ENCODE results near the gene MAP1B.

The MAP1B gene

GRCh38 chr5:72194846-72195245 lies 87.6 kb downstream of the MAP1B start:
- DNase-seq (ENCODE audit: low spot score): no peak

- no peak for DNase-seq (ENCODE audit: low spot score)
Measured at GRCh38 chr5:72195581-72195980, 88.3 kb downstream of the MAP1B start.

- no peak for DNase-seq (ENCODE audit: low spot score)
Measured at GRCh38 chr5:72197393-72197792, 90.1 kb downstream of the MAP1B start.

GRCh38 chr5:72199681-72200080 lies 92.4 kb downstream of the MAP1B start:
- DNase-seq (ENCODE audit: low spot score): no peak

GRCh38 chr5:72202331-72202825 lies 95.1 kb downstream of the MAP1B start:
- DNase-seq (ENCODE audit: low spot score): no peak

GRCh38 chr5:72203251-72203845 lies 96.1 kb downstream of the MAP1B start:
- no peak for DNase-seq (ENCODE audit: low spot score)

GRCh38 chr5:72204946-72205345 lies 97.7 kb downstream of the MAP1B start:
- no peak for DNase-seq (ENCODE audit: low spot score)

GRCh38 chr5:72205431-72206009 lies 98.2 kb downstream of the MAP1B start:
- DNase-seq (ENCODE audit: low spot score): no peak

GRCh38 chr5:72206160-72206559 lies 98.9 kb downstream of the MAP1B start:
- DNase-seq (ENCODE audit: low spot score): no peak

- DNase-seq (ENCODE audit: low spot score): no peak
Measured at GRCh38 chr5:72206994-72207393, 99.7 kb downstream of the MAP1B start.

GRCh38 chr5:72208324-72208926 lies 101.2 kb downstream of the MAP1B start:
- DNase-seq (ENCODE audit: low spot score): no peak

- no peak for DNase-seq (ENCODE audit: low spot score)
Measured at GRCh38 chr5:72209147-72210115, 102.2 kb downstream of the MAP1B start.

GRCh38 chr5:72210888-72211678 lies 103.8 kb downstream of the MAP1B start:
- no peak for DNase-seq (ENCODE audit: low spot score)

- no peak for DNase-seq (ENCODE audit: low spot score)
Measured at GRCh38 chr5:72212171-72212570, 104.9 kb downstream of the MAP1B start.

- DNase-seq (ENCODE audit: low spot score): no peak
Measured at GRCh38 chr5:72213482-72213881, 106.2 kb downstream of the MAP1B start.

- DNase-seq (ENCODE audit: low spot score): no peak
Measured at GRCh38 chr5:72214168-72214567, 106.9 kb downstream of the MAP1B start.

- DNase-seq (ENCODE audit: low spot score): no peak
Measured at GRCh38 chr5:72216756-72217155, 109.5 kb downstream of the MAP1B start.

GRCh38 chr5:72221099-72221498 lies 113.8 kb downstream of the MAP1B start:
- DNase-seq (ENCODE audit: low spot score): no peak

GRCh38 chr5:72221541-72221940 lies 114.3 kb downstream of the MAP1B start:
- no peak for DNase-seq (ENCODE audit: low spot score)

GRCh38 chr5:72222521-72222920 lies 115.2 kb downstream of the MAP1B start:
- DNase-seq (ENCODE audit: low spot score): no peak

GRCh38 chr5:72223371-72223770 lies 116.1 kb downstream of the MAP1B start:
- DNase-seq (ENCODE audit: low spot score): no peak
